H1 (cell line): ENCODE data around the gene NBDY. TPM values are rescaled to one million over a fixed set of nuclear protein-coding genes. Genes with fewer than 3 reads are reported as not detected.

Source experiments
- CTCF ChIA-PET: fragments of 300-600 bp; sonication (Branson Sonifier 250); formaldehyde crosslinking; loops from one replicate; lab custom pipeline; 2021; ENCODE audit not compliant: partially characterized antibody; lab: Charles Lee
- POLR2A ChIA-PET: fragments of 300-600 bp; sonication (Branson Sonifier 250); formaldehyde crosslinking; loops from one replicate; lab custom pipeline; 2021; ENCODE audit warnings: inconsistent platforms; ENCODE audit not compliant: partially characterized antibody; lab: Charles Lee
- DNase-seq, 2 experiments: peaks; one replicate each; pipeline versions ENCODE4 v3.0.0 to v3.0.0-alpha.2; 2010 to 2022; ENCODE audit warnings: low spot score in 2 of 2, low read depth in 1 of 2, mixed read lengths in 1 of 2
- FAIRE-seq: peaks from 2 replicates; lab custom pipeline; 2011; peaks lifted over from hg19 to GRCh38; lab: Jason Lieb, UNC
- H2AFZ ChIP-seq: 2 replicates; pipeline ENCODE4 v1.8.1; 2012; ENCODE audit warnings: low read length, inconsistent platforms
- H2AK5ac ChIP-seq: 2 replicates; pipeline ENCODE4 v1.6.1; 2013; ENCODE audit warnings: low read depth, low read length
- H2BK120ac ChIP-seq: replicated peaks from 2 replicates; pipeline ENCODE3; 2013; ENCODE audit warnings: low read depth, low read length, inconsistent platforms
- H2BK12ac ChIP-seq: 2 replicates; pipeline ENCODE4 v1.6.1; 2013; ENCODE audit warnings: low read depth, low read length
- H2BK15ac ChIP-seq: 2 replicates; pipeline ENCODE4 v1.6.1; 2013; ENCODE audit warnings: low read length
- H2BK20ac ChIP-seq: 2 replicates; pipeline ENCODE4 v1.6.1; 2013; ENCODE audit warnings: low read length
- H2BK5ac ChIP-seq: 2 replicates; pipeline ENCODE4 v1.6.1; 2013; ENCODE audit warnings: low read depth, low read length
- H3K14ac ChIP-seq: 2 replicates; pipeline ENCODE4 v1.6.1; 2013; ENCODE audit warnings: inconsistent platforms; ENCODE audit not compliant: insufficient read length
- H3K18ac ChIP-seq: 2 replicates; pipeline ENCODE4 v1.6.1; 2013; ENCODE audit warnings: low read length; ENCODE audit errors: extremely low read depth
- H3K23ac ChIP-seq: 2 replicates; pipeline ENCODE4 v1.6.1; 2013; ENCODE audit warnings: inconsistent platforms; ENCODE audit not compliant: insufficient read length
- H3K23me2 ChIP-seq: 2 replicates; pipeline ENCODE4 v1.6.1; 2013; ENCODE audit warnings: low read depth, low read length
- H3K27ac ChIP-seq: 2 replicates; pipeline ENCODE4 v1.6.1; 2011; ENCODE audit warnings: low read depth, low read length, inconsistent platforms
- H3K27me3 ChIP-seq, 4 experiments: replicated peaks in 1 of 4; 1 replicate in 1 of 4; 2 replicates in 3 of 4; pipeline versions ENCODE4 v1.6.1 to v1.8.1; 2011 to 2013; ENCODE audit warnings: low read length in 3 of 4, mild to moderate bottlenecking in 3 of 4, inconsistent platforms in 2 of 4, mixed read lengths in 2 of 4, moderate library complexity in 1 of 4; ENCODE audit not compliant: control insufficient read depth in 3 of 4, insufficient read depth in 3 of 4; ENCODE audit errors: extremely low read depth in 1 of 4
- H3K36me3 ChIP-seq, 4 experiments: 2 replicates each; pipeline versions ENCODE4 v1.6.1 to v1.8.1; 2011 to 2013; ENCODE audit warnings: mild to moderate bottlenecking in 4 of 4, low read length in 3 of 4, moderate library complexity in 2 of 4, control low read depth in 1 of 4, inconsistent platforms in 1 of 4; ENCODE audit not compliant: insufficient read depth in 4 of 4, control insufficient read depth in 2 of 4
- H3K4ac ChIP-seq: replicated peaks from 2 replicates; pipeline ENCODE3; 2013; ENCODE audit warnings: low read length, low read depth, mixed read lengths, inconsistent platforms; ENCODE audit not compliant: insufficient read length
- H3K4me1 ChIP-seq, 4 experiments: replicated peaks in 1 of 4; 1 replicate in 1 of 4; 2 replicates in 3 of 4; pipeline versions ENCODE4 v1.6.1 to v1.8.1; 2011 to 2013; ENCODE audit warnings: low read length in 3 of 4, inconsistent platforms in 2 of 4, mixed read lengths in 1 of 4; ENCODE audit not compliant: insufficient read depth in 4 of 4, control insufficient read depth in 3 of 4
- H3K4me2 ChIP-seq, 2 experiments: 2 replicates each; pipeline versions ENCODE4 v1.6.1 to v1.8.1; 2011 to 2013; ENCODE audit warnings: low read depth in 2 of 2, low read length in 2 of 2, control low read depth in 1 of 2, inconsistent platforms in 1 of 2, mild to moderate bottlenecking in 1 of 2; ENCODE audit not compliant: insufficient read depth in 1 of 2
- H3K4me3 ChIP-seq, 4 experiments: fragments of 200-600, 300-600 bp in 1 of 4; sonication (generic), shearing (Covaris generic), sonication (Bioruptor Twin) in 1 of 4; 2 replicates each; pipeline versions ENCODE4 v1.5.1 to v1.8.1; 2011 to 2016; ENCODE audit warnings: low read length in 4 of 4, low read depth in 3 of 4, control low read depth in 2 of 4, inconsistent platforms in 2 of 4, mild to moderate bottlenecking in 2 of 4, mixed read lengths in 1 of 4, moderate library complexity in 1 of 4; ENCODE audit not compliant: insufficient read depth in 2 of 4; ENCODE audit errors: extremely low read depth in 1 of 4
- H3K56ac ChIP-seq: replicated peaks from 2 replicates; pipeline ENCODE3; 2013; ENCODE audit warnings: low read depth, mild to moderate bottlenecking, mixed read lengths, low read length, inconsistent platforms; ENCODE audit not compliant: insufficient read length
- H3K79me1 ChIP-seq: 2 replicates; pipeline ENCODE4 v1.6.1; 2013; ENCODE audit warnings: low read depth, low read length, control low read depth
- H3K79me2 ChIP-seq, 2 experiments: 2 replicates each; pipeline versions ENCODE4 v1.6.1 to v1.8.1; 2012 to 2013; ENCODE audit warnings: low read length in 2 of 2, mild to moderate bottlenecking in 2 of 2, inconsistent platforms in 1 of 2; ENCODE audit not compliant: insufficient read depth in 2 of 2, control insufficient read depth in 1 of 2
- H3K9ac ChIP-seq, 4 experiments: replicated peaks in 1 of 4; 1 replicate in 1 of 4; 2 replicates in 3 of 4; pipeline versions ENCODE4 v1.6.1 to v1.8.1; 2011 to 2013; ENCODE audit warnings: low read depth in 3 of 4, low read length in 3 of 4, control low read depth in 2 of 4, mild to moderate bottlenecking in 2 of 4, moderate library complexity in 2 of 4, inconsistent platforms in 1 of 4; ENCODE audit errors: extremely low read depth in 1 of 4
- H3K9me3 ChIP-seq, 2 experiments: 2 replicates each; pipeline versions ENCODE4 v1.6.1 to v1.8.1; 2012 to 2013; ENCODE audit warnings: mild to moderate bottlenecking in 2 of 2, moderate library complexity in 2 of 2, control low read depth in 1 of 2, inconsistent platforms in 1 of 2, low read depth in 1 of 2, low read length in 1 of 2, mixed read lengths in 1 of 2; ENCODE audit not compliant: insufficient read depth in 2 of 2
- H4K20me1 ChIP-seq, 2 experiments: replicated peaks in 1 of 2; 2 replicates each; pipeline versions ENCODE3 to v1.8.1; 2011 to 2013; ENCODE audit warnings: inconsistent platforms in 2 of 2, low read length in 2 of 2, mild to moderate bottlenecking in 1 of 2; ENCODE audit not compliant: insufficient read depth in 2 of 2, control insufficient read depth in 1 of 2
- H4K5ac ChIP-seq: 2 replicates; pipeline ENCODE4 v1.6.1; 2013; ENCODE audit warnings: low read length, low read depth, mixed read lengths, inconsistent platforms; ENCODE audit not compliant: insufficient read length
- H4K8ac ChIP-seq: 2 replicates; pipeline ENCODE4 v1.8.0; 2013; ENCODE audit warnings: mild to moderate bottlenecking, moderate library complexity, low read length, inconsistent platforms; ENCODE audit not compliant: insufficient read depth; ENCODE audit errors: extremely low read depth
- H4K91ac ChIP-seq: replicated peaks from 2 replicates; pipeline ENCODE3; 2013; ENCODE audit warnings: low read length, mixed read lengths, inconsistent platforms; ENCODE audit not compliant: insufficient read length
- NRF1 ChIP-seq: IDR thresholded peaks from 2 replicates; pipeline ENCODE4 v1.6.1; 2011; ENCODE audit warnings: mild to moderate bottlenecking, low read depth, low read length, improper control_type of control experiment
- RAD21 ChIP-seq, 2 experiments: IDR thresholded peaks in 1 of 2; conservative IDR thresholded peaks in 1 of 2; 2 replicates each; pipeline ENCODE4 v1.6.1; 2011; ENCODE audit warnings: low read depth in 2 of 2, low read length in 2 of 2, improper control_type of control experiment in 1 of 2, inconsistent platforms in 1 of 2, mild to moderate bottlenecking in 1 of 2, moderate library complexity in 1 of 2
- WGBS, 2 experiments: shearing (Covaris generic) in 1 of 2; methylation state at CpG; one replicate each; pipeline versions ENCODE4 v1.1.6 to v1.1.7; 2013 to 2015; ENCODE audit warnings: low lambda C conversion rate in 2 of 2, mixed read lengths in 2 of 2, inconsistent platforms in 1 of 2, low coverage in 1 of 2, missing lambda C conversion rate in 1 of 2; ENCODE audit not compliant: insufficient replicate concordance in 2 of 2, insufficient coverage in 1 of 2, insufficient read length in 1 of 2; ENCODE audit errors: extremely low coverage in 1 of 2, missing lambda C conversion rate in 1 of 2; 5-methylcytosine and 5-hydroxymethylcytosine counted together
- polyA plus RNA-seq, 7 experiments: library from polyadenylated mRNA; depleted of rRNA in 3 of 7; stranded (reverse) in 5 of 7; unstranded in 2 of 7; fragments of >200 nt in 5 of 7; fragments of 200-250 nt in 2 of 7; gene quantifications; 1 replicate in 5 of 7; 2 replicates in 1 of 7; 4 replicates in 1 of 7; pipeline versions ENCODE4 v1.2.1 to v1.2.3, GENCODE V29; 2011 to 2013; ENCODE audit warnings: missing spikeins in 2 of 7, mixed read lengths in 2 of 7
- total RNA-seq: library from RNA; stranded (reverse); fragmentation: NEBNext Ultra II Directional; extraction: Animal tissue kit (Norgen Biotek cat#: 25700); gene quantifications from 2 replicates; pipeline ENCODE4 v1.2.1, GENCODE V29; 2021

The NBDY gene
- total and polyA plus RNA-seq, 2 of the 8 experiments (the other 6 are each of a cell fraction or from before 2014, with no cell fraction given): 42.3 to 57.8 TPM

GRCh38 chrX:56798866-56799758, 70.1 kb downstream of the NBDY start:
- H3K27me3 ChIP-seq: no peaks in the 10 kb centered on the region
- TF ChIP-seq RAD21 (IDR thresholded peaks at IDR 0.05 in 1 of 2, conservative IDR thresholded peaks at IDR 0.05 in 1 of 2; ENCODE audit: low read depth in 2 of 2, low read length in 2 of 2) (peak in 1 of 2 experiments; percentile 20; a peak in 1 of 4 replicates), NRF1 (no peak)
- no peaks in the 10 kb centered on the region for H4K20me1 ChIP-seq
- H4K8ac ChIP-seq: 0 out of 2 replicates have a peak overlapping the region, but pooled peaks have one; percentile 51
- no peaks in the 10 kb centered on the region; a peak in 1 of 8 replicates for H3K36me3 ChIP-seq
- no peaks in the 10 kb centered on the region; a peak in 1 of 4 replicates for H3K79me2 ChIP-seq
- H4K5ac ChIP-seq: no peak overlapping the region
- H2BK12ac ChIP-seq: no peak overlapping the region
- H2BK5ac ChIP-seq: no peak overlapping the region
- no peaks in the 10 kb centered on the region for H3K9me3 ChIP-seq
- H3K9ac ChIP-seq: no peak overlapping the region
- H2AFZ ChIP-seq: no peak overlapping the region
- H2AK5ac ChIP-seq: no peak overlapping the region
- H3K23ac ChIP-seq: no peak overlapping the region
- H2BK20ac ChIP-seq: no peak overlapping the region
- H3K4me1 ChIP-seq: no peaks in the 10 kb centered on the region; a peak in 1 of 7 replicates
- WGBS, 2 experiments: 93% methylated on average over 7 of the region's 13 CpGs; no CpG with 5 or more reads in 1 of the 2 experiments
- no peak overlapping the region for H2BK120ac ChIP-seq
- H3K23me2 ChIP-seq: no peaks in the 10 kb centered on the region
- POLR2A ChIA-PET: no interaction called here
- H3K4me2 ChIP-seq: no peak overlapping the region
- H2BK15ac ChIP-seq: no peak overlapping the region
- no peak overlapping the region for H4K91ac ChIP-seq
- H3K79me1 ChIP-seq: no peaks in the 10 kb centered on the region
- H3K56ac ChIP-seq: no peak overlapping the region
- H3K18ac ChIP-seq: no peak overlapping the region
- no peak for FAIRE-seq
- no peak overlapping the region for H3K4ac ChIP-seq
- H3K4me3 ChIP-seq: no peak overlapping the region
- H3K14ac ChIP-seq: no peak overlapping the region
- CTCF ChIA-PET: no interaction called here
- no peak overlapping the region for H3K27ac ChIP-seq
- DNase-seq: peak in 1 of 2 experiments; percentile 28
